B cell (primary cell): ENCODE results near the gene TBX2.

Source experiments
- EZH2 ChIP-seq: IDR thresholded peaks from 2 replicates; pipeline ENCODE4 v1.6.1; 2012; ENCODE audit warnings: borderline replicate concordance, low read depth, mild to moderate bottlenecking, moderate library complexity, low read length; ENCODE audit not compliant: insufficient read depth, poor library complexity, severe bottlenecking
- TF ChIP-seq, protein P1 (sequence below): fragments of 200-600 bp; IDR thresholded peaks from one replicate; pipeline ENCODE4 v1.8.0; 2022; ENCODE audit warnings: antibody characterized with exemption, mild to moderate bottlenecking

DNA sequence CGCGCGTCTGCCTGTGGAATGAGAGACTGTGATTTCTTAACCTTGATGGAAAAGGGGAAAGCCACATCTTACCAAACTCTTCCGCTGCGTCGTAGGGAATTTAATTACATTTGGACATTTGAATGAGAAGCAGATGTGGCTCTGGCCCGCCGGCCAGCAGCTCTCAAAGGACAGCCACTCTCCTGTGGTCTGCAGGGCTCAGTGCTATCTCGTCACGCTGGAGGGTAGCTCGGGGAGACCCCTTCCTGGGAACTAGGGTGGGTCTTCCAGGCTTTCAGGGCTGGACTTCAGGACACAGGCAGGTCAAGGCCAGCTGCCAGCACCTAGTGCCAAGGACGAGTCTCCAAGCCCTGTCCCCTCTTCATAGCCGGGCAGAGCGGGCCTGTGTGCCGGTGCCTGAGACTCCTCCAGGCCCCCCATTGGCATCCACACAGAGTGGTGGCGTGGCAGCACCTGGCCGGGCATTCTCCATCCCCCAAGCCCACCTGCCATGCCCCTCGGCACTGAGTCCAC is 15.9 kb upstream of the TBX2 start:
- TF ChIP-seq, protein P1, sequence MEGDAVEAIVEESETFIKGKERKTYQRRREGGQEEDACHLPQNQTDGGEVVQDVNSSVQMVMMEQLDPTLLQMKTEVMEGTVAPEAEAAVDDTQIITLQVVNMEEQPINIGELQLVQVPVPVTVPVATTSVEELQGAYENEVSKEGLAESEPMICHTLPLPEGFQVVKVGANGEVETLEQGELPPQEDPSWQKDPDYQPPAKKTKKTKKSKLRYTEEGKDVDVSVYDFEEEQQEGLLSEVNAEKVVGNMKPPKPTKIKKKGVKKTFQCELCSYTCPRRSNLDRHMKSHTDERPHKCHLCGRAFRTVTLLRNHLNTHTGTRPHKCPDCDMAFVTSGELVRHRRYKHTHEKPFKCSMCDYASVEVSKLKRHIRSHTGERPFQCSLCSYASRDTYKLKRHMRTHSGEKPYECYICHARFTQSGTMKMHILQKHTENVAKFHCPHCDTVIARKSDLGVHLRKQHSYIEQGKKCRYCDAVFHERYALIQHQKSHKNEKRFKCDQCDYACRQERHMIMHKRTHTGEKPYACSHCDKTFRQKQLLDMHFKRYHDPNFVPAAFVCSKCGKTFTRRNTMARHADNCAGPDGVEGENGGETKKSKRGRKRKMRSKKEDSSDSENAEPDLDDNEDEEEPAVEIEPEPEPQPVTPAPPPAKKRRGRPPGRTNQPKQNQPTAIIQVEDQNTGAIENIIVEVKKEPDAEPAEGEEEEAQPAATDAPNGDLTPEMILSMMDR, result no peak
- TF ChIP-seq EZH2, result no peak
